GM12891 (cell line): ENCODE measurements around the gene ADAMTSL3.

Experiments used
- PAX5 ChIP-seq: IDR thresholded peaks from 2 replicates; pipeline ENCODE4 v1.6.1; 2011; ENCODE audit warnings: low read length, moderate library complexity, mild to moderate bottlenecking; ENCODE audit not compliant: insufficient read depth, severe bottlenecking
- POLR2A ChIP-seq: IDR thresholded peaks from 2 replicates; pipeline ENCODE4 v1.6.1; 2011; ENCODE audit warnings: low read depth, low read length, control low read depth
- POLR2AphosphoS5 ChIP-seq: IDR thresholded peaks from 2 replicates; pipeline ENCODE4 v1.6.1; 2011; ENCODE audit warnings: low read depth, low read length, control low read depth
- POU2F2 ChIP-seq: IDR thresholded peaks from 2 replicates; pipeline ENCODE4 v1.6.1; 2011; ENCODE audit warnings: low read depth, mild to moderate bottlenecking, control low read depth, low read length, moderate library complexity
- SPI1 ChIP-seq: IDR thresholded peaks from 2 replicates; pipeline ENCODE4 v1.6.1; 2011; ENCODE audit warnings: low read depth, low read length, control low read depth
- TAF1 ChIP-seq: IDR thresholded peaks from 2 replicates; pipeline ENCODE4 v1.6.1; 2011; ENCODE audit warnings: low read depth, low read length, control low read depth

- no peak for TF ChIP-seq POLR2A
- TF ChIP-seq TAF1: no peak
- no peak for TF ChIP-seq POLR2AphosphoS5
- TF ChIP-seq PAX5: no peak
- no peak for TF ChIP-seq SPI1
- no peak for TF ChIP-seq POU2F2
Measured at GRCh38 chr15:83850015-83850414, 196.1 kb downstream of the ADAMTSL3 start.
